T-helper 9 cell (primary cell): ENCODE results near the gene WWOX.

ENCODE experiments used
- DNase-seq: peaks from one replicate; pipeline ENCODE4 v3.0.0-alpha.2; 2020

Gene WWOX

GRCh38 chr16:78147911-78148401 is 48.5 kb downstream of the WWOX start:
- DNase-seq: no peak

GRCh38 chr16:78150233-78150632 is 50.8 kb downstream of the WWOX start:
- DNase-seq: no peak

GRCh38 chr16:78154729-78155461 is 55.4 kb downstream of the WWOX start:
- DNase-seq: no peak

- DNase-seq: no peak
Observed at GRCh38 chr16:78155791-78156345, 56.4 kb downstream of the WWOX start.

GRCh38 chr16:78161023-78161729 is 61.7 kb downstream of the WWOX start:
- no peak for DNase-seq

- no peak for DNase-seq
Observed at GRCh38 chr16:78163772-78164670, 64.6 kb downstream of the WWOX start.

- DNase-seq: no peak
Observed at GRCh38 chr16:78170494-78170933, 71.1 kb downstream of the WWOX start.

- no peak for DNase-seq
Observed at GRCh38 chr16:78175287-78175686, 75.8 kb downstream of the WWOX start.

GRCh38 chr16:78176435-78176834 is 77.0 kb downstream of the WWOX start:
- DNase-seq: no peak

GRCh38 chr16:78177218-78177617 is 77.8 kb downstream of the WWOX start:
- no peak for DNase-seq

- no peak for DNase-seq
Observed at GRCh38 chr16:78177987-78178386, 78.5 kb downstream of the WWOX start.

GRCh38 chr16:78179666-78180065 is 80.2 kb downstream of the WWOX start:
- no peak for DNase-seq

- no peak for DNase-seq
Observed at GRCh38 chr16:78180349-78180748, 80.9 kb downstream of the WWOX start.

GRCh38 chr16:78183437-78184237 is 84.2 kb downstream of the WWOX start:
- DNase-seq: no peak

GRCh38 chr16:78184238-78185183 is 85.1 kb downstream of the WWOX start:
- no peak for DNase-seq

- no peak for DNase-seq
Observed at GRCh38 chr16:78189121-78189520, 89.7 kb downstream of the WWOX start.

GRCh38 chr16:78192734-78193488 is 93.5 kb downstream of the WWOX start:
- no peak for DNase-seq

- no peak for DNase-seq
Observed at GRCh38 chr16:78194948-78195347, 95.5 kb downstream of the WWOX start.

- DNase-seq: no peak
Observed at GRCh38 chr16:78195797-78196196, 96.3 kb downstream of the WWOX start.

GRCh38 chr16:78196502-78196901 is 97.0 kb downstream of the WWOX start:
- DNase-seq: no peak
